Mononuclear cell (primary cell): ENCODE data around the gene CCDC107. TPM values are rescaled to one million over a fixed set of nuclear protein-coding genes. Genes with fewer than 3 reads are reported as not detected.
A peak's percentile ranks its signal among the peaks of the same experiment; 100 is the strongest.
"Not testable (repeated sequence)": the region's sequence is repeated elsewhere in the genome, so short reads cannot be mapped to it uniquely, and the experiment has no call there.

ENCODE experiments used
- H3K27me3 ChIP-seq: 2 replicates; pipeline ENCODE4 v1.6.0; 2011; ENCODE audit warnings: low read length, control low read depth; ENCODE audit not compliant: insufficient read depth
- H3K4me1 ChIP-seq: 2 replicates; pipeline ENCODE4 v1.5.1; 2011; ENCODE audit warnings: mild to moderate bottlenecking, low read length, control low read depth; ENCODE audit not compliant: insufficient read depth
- H3K4me3 ChIP-seq: 2 replicates; pipeline ENCODE4 v1.5.1; 2011; ENCODE audit warnings: mild to moderate bottlenecking, low read length, moderate library complexity
- H3K9me3 ChIP-seq: 2 replicates; pipeline ENCODE4 v1.5.1; 2011; ENCODE audit warnings: low read depth, mild to moderate bottlenecking, control low read depth, low read length
- total RNA-seq: library from RNA; depleted of rRNA; stranded (reverse); fragments of >200 nt; gene quantifications from one replicate; pipeline ENCODE4 v1.2.3, GENCODE V29; 2012

Gene CCDC107
- total RNA-seq, 1 donor = 6.9 TPM

DNA sequence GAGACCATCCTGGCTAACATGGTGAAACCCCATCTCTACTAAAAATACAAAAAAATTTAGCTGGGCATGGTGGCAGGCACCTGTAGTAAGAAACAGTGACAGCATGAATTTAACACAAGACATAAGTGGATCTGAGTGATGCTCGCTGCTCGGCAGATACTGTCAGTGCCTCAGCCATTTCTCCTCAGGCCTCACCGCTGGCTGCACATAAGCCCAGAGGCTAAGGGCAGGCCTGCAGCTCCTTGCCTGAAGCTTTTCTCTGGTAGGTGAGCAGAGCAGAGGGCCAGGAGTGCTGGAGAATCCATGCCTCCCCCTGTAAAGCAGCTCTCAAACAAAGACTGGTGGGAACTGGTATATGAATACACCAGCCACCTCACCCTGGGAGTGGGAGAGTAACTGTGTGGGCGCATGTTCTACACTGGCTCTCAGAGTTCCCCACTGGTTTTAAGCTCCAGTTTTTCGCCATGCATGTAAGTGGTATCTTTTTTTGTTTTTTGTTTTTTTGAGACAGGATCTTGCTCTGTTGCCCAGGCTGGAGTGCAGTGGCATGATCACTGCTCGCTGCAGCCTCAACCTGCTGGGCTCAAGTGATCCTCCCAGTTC lies 29.6 kb upstream of the CCDC107 start:
- H3K4me3 ChIP-seq = no peak overlapping the region
- no peaks in the 10 kb centered on the region for H3K27me3 ChIP-seq
- peaks cover 4% of the 10 kb centered on the region for H3K4me1 ChIP-seq
- H3K9me3 ChIP-seq = no peaks in the 10 kb centered on the region

DNA sequence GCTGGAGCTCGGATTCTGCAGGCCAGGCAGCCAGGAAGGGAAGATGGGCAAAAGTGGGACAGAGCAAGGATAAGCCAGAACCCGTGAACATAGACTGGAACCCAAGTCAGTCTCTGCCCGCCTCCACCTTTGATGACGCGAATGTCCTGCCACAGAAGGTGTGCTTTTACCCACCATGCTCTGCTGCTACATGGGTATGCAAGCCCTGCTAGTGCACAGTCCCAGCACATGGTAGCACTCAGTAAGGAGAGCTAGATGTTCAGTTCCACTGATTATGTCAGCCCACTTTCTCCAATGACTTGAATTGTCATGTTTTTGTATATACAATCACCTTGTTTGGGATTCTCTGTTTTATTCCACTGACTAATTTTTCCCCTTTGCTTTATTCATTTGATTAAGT lies 28.5 kb upstream of the CCDC107 start:
- Histone ChIP-seq H3K9me3 (no peaks in the 10 kb centered on the region), H3K27me3 (no peaks in the 10 kb centered on the region), H3K4me3 (no peak overlapping the region), H3K4me1 (peaks cover 9% of the 10 kb centered on the region)

DNA sequence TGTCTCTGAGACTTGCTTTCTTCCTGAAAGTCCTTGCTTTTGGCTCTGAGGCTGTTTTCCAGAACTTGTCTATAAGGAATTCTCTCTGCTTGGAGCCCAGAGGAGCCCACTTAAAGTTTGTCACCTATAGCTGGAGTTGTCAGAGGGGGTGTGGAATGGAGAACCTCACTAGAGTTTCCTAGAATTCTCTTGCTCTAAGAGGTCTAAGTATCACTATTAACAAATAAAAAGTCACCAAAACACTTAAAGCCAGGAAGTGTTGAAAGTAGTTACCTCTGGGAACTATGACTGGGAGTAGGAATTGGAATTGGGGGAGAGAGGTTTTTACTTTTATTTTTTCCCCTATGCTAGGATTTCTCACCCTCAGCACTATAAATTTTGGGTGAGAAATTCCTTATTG lies 22.4 kb upstream of the CCDC107 start:
- no peak overlapping the region for H3K4me3 ChIP-seq
- no peaks in the 10 kb centered on the region for H3K27me3 ChIP-seq
- H3K4me1 ChIP-seq = peaks cover 67% of the 10 kb centered on the region
- H3K9me3 ChIP-seq = no peaks in the 10 kb centered on the region

DNA sequence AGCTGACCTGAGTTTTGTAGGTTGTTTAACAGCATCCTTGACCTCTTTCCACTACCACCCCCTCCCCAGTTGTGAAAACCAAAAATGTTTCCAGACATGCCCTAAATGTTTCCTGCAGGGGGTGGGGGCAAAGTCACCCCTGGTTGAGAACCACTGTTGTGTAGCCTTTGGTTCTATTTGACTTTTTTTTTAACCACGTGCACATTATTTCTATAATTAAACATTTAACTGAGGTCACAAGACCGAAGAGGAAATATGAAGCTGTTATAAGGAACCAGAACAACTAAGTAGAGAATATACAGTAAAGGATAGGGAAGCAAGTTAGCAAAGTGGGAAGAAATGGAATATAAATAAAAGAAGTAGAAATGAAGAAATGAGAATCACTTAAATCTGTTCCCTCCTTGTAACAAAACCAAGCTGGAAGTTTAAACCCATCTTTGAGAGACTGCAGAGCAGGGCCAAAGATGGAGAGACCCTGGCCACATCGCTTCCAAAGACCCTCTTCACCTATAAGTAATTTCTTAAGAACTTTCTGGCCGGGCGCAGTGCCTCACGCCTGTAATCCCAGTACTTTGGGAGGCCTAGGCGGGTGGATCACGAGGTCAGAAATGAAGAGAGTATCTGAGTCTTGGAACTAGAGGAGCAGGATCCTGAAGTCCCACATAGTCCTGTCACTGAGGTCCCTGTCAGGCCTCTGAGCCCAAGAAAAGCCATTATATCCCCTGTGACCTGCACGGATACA lies 21.8 kb upstream of the CCDC107 start:
- no peaks in the 10 kb centered on the region for H3K27me3 ChIP-seq
- H3K4me1 ChIP-seq = peaks cover 73% of the 10 kb centered on the region
- H3K9me3 ChIP-seq = no peaks in the 10 kb centered on the region
- H3K4me3 ChIP-seq = no peak overlapping the region

DNA sequence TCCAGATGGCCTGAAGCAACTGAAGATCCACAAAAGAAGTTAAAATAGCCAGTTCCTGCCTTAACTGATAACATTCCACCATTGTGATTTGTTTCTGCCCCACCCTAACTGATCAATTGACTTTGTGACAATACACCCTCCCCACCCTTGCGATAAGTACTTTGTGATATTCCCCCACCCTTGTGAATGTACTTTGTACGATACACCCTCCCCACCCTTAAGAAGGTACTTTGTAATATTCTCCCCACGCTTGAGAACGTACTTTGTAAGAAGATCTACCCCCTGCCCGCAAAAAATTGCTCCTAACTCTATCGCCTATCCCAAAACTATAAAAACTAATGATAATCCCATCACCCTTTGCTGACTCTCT lies 21.2 kb upstream of the CCDC107 start:
- H3K27me3 ChIP-seq, H3K9me3 ChIP-seq, H3K4me3 ChIP-seq: not testable (repeated sequence)
- peaks cover 78% of the 10 kb centered on the region for H3K4me1 ChIP-seq

DNA sequence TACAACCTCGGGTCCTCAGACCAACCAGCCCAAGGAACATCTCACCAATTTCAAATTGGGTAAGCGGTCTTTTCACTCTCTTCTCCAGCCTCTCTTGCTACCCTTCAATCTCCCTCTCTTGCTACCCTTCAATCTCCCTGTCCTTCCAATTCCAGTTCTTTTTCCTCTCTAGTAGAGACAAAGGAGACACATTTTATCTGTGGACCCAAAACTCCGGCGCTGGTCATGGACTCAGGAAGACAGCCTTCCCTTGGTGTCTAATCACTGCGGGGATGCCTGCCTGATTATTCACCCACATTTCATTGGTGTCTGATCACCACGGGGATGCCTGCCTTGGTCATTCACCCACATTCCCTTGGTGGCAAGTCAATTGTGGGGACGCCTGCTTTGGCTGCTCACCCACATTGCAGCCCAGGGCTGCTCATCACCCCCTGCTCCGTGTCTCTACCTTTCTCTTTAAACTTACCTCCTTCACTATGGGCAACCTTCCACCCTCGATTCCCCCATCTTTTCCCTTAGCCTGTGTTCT lies 20.6 kb upstream of the CCDC107 start:
- H3K4me3 ChIP-seq, H3K9me3 ChIP-seq, H3K27me3 ChIP-seq: not testable (repeated sequence)
- peaks cover 85% of the 10 kb centered on the region for H3K4me1 ChIP-seq

DNA sequence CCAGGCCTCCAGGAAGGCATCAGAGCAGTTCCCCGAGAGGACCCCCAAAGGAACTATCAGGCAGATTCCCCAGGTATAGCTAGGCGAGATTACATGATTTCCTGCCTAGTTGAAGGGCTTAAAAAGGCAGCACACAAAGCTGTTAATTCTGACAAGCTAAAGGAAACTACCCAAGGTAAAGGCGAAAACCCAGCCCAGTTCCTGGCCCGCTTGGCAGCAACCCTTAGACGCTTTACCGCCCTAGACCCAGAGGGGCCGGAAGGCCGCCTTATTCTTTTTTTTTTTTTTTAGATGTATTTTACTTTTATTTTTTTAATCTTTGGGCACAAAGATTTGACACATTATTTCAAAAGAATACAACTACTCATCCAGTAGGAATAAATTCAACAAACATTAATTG lies 19.3 kb upstream of the CCDC107 start:
- not testable (repeated sequence) for H3K27me3 ChIP-seq, H3K9me3 ChIP-seq, H3K4me3 ChIP-seq
- peaks cover 96% of the 10 kb centered on the region for H3K4me1 ChIP-seq

DNA sequence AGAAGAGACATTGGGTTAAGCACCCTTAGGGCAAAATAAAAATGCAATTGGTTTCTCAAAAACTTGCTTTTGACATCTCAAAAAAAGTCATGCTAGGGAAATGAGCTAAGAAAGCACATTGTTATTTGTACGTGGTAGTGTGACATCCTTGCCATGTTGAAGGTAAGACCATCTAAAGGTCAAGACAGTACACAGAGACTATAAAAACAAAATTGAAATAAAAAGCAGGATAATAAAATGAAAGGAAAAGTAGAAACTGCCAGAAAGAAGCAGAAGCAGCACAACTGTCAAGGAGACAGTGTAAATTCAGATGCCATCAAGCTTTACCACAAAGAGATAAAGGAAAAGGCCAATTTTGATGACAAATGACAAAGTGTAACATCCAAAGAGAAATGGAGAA lies 18.9 kb upstream of the CCDC107 start:
- H3K9me3 ChIP-seq, H3K27me3 ChIP-seq, H3K4me3 ChIP-seq: not testable (repeated sequence)
- H3K4me1 ChIP-seq = peaks cover 98% of the 10 kb centered on the region

DNA sequence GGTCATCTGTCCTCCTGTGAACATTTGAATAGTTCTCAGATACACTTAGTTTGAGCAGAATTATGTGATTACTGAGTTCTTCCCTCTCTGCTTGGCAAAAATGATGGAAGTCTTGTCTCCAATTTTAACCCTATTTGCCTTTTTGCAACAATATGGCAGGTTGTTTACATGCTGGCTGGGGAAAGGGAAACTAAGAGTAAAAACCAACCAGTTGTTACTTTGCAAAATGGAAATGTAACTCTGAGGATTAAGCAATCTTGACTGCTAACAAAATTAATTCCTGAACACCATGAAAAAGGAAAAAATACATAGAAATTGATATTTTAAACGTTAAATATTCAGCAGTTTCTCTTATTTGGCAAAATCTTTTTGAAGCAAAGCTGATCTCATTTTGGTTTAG lies 18.5 kb upstream of the CCDC107 start:
- Histone ChIP-seq H3K4me1 (peaks cover 98% of the 10 kb centered on the region), H3K9me3 (no peaks in the 10 kb centered on the region), H3K27me3 (no peaks in the 10 kb centered on the region), H3K4me3 (no peak overlapping the region)

DNA sequence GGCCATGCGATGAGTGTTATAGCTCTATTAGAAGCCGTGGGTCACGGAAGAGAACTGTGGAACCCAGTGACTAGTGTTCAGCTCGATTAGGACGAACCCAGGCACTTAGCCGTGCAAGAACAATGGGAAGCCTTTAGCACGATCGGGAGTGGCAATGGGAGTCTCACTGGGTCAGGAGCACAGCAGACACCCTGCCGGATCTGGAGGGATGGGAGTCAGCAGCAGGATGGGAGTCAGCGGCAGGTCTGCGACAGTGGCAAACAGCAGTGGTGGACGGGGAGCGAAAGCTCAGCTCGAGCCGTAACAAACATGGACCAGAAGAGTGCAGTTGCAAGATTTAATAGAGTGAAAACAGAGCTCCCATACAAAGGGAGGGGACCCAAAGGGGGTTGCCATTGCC lies 17.7 kb upstream of the CCDC107 start:
- not testable (repeated sequence) for H3K27me3 ChIP-seq, H3K4me3 ChIP-seq, H3K9me3 ChIP-seq
- peaks cover 98% of the 10 kb centered on the region for H3K4me1 ChIP-seq

DNA sequence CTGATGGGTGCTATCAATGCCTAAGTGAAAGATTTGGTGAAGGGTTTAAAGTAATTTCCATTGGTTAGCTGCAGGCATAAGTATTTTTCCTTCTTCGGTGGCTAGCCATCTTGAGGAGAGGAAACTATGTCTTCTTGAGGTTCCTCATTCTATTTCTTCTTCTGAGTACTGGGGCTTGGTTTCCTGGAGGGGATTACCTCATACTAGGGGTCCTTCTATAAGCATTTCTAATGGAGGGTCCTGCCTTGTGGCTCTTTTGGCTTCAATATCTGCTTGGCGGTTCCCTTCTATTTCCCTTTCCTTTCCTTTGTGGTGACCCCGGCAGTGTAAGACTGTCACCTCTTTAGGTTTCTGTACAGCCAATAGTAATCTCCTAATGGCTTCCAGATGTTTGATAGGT lies 16.6 kb upstream of the CCDC107 start:
- not testable (repeated sequence) for H3K4me3 ChIP-seq, H3K27me3 ChIP-seq, H3K9me3 ChIP-seq
- H3K4me1 ChIP-seq = peaks cover 97% of the 10 kb centered on the region

DNA sequence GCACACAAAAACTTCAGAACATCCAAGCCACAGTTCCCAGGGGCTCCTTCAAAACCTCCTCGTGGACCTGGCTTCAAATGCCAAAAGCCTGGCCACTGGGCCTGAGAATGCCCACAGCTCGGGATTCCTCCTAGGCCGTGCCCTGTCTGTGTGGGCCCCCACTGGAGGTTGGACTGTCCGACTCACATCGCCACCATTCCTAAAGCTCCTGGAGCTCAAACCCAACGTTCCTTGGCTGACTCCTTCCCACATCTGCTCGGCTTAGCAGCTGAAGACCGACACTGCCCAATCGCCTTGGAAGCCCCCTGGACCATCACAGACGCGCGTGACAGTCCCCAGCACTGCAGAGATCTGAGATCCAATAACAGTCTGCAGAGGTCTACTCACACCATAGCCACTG lies 15.0 kb upstream of the CCDC107 start:
- H3K4me3 ChIP-seq = no peak overlapping the region
- H3K9me3 ChIP-seq = no peaks in the 10 kb centered on the region
- peaks cover 95% of the 10 kb centered on the region for H3K4me1 ChIP-seq
- H3K27me3 ChIP-seq = no peaks in the 10 kb centered on the region

DNA sequence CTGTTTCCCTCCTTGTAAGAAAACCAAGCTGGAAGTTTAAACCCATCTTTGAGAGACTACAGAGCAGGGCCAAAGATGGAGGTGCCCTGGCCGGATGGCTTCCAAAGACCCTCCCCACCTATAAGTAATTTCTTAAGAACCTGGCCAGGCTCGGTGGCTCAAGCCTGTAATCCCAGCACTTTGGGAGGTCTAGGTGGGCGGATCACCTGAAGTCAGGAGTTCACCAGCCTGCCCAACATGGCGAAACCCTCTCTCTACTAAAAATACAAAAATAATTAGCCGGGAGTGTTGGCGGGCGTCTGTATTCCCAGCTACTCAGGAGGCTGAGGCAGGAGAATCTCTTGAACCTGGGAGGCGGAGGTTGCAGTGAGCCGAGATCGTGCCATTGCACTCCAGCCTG lies 12.4 kb upstream of the CCDC107 start:
- peaks cover 92% of the 10 kb centered on the region for H3K4me1 ChIP-seq
- not testable (repeated sequence) for H3K9me3 ChIP-seq, H3K27me3 ChIP-seq
- peak overlapping the region; percentile 51 for H3K4me3 ChIP-seq

DNA sequence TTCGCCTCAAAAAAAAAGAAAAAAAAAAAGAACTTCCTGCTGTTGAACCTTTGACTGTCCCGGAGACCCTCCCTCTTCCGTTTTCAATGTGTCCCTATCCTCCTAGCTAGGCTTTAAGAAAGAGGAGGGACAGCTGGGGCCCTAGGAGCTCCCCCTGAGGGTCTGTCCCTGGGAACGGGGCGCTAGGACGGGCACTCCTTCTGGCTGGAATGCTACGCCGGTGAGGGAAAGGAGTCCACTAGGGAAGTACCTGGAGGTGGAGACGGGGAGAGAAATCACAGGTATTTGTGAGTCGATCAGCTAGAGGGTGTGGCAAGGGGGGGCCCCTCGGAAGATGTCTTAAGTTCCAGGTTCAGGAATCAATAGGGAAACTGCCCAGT lies 11.9 kb upstream of the CCDC107 start:
- peak overlapping the region; percentile 51 for H3K4me3 ChIP-seq
- H3K4me1 ChIP-seq = peaks cover 92% of the 10 kb centered on the region
- no peaks in the 10 kb centered on the region for H3K9me3 ChIP-seq
- no peaks in the 10 kb centered on the region for H3K27me3 ChIP-seq

DNA sequence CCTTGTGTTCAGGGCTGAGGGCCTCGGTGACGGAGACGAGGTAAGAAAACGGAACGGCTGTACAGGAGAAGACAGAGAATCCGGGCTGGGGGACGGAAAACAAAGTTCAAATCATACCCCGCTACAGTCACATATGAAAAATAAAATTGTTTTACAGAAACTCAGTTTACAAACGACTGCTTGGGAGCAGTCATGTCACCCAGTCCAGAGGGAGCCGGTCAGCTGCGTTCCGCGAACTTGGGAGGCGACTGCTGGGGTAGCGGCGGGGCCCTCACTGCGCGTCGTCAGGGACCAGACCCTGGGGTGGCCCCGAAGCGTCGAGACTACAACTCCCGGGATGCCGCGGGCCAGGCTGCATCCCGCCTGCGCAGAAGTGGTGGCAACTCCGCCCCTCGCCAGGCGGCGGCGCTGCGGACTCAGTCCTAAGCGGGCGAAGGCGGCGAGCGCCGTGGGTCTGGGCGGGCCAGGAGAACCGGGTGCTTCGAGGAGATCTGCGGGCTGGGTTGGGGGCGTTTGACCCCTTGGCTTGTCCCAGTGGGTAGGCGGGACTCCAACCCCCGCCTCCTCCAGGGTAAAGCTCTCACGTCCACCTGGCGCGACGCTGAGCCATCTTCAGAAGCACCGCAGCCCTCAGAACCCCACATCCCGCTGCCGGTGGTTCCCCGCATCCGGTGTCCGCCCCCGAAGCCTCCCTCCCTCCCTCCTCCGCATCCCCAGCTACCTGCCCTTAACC lies 11.4 kb upstream of the CCDC107 start:
- no peaks in the 10 kb centered on the region for H3K27me3 ChIP-seq
- H3K4me3 ChIP-seq = peak overlapping the region; percentile 51
- H3K9me3 ChIP-seq = no peaks in the 10 kb centered on the region
- peaks cover 92% of the 10 kb centered on the region for H3K4me1 ChIP-seq
